Measurements from ENCODE around the gene PSTPIP2. TPM values are rescaled to one million over a fixed set of nuclear protein-coding genes. Genes with fewer than 3 reads are reported as not detected.
"Not testable (repeated sequence)": the region's sequence is repeated elsewhere in the genome, so short reads cannot be mapped to it uniquely, and the experiment has no call there.

Gene PSTPIP2
- polyA plus RNA-seq, 2 of the 4 experiments (the other 2 are of a cell fraction), result 0.10 to 0.19 TPM

DNA sequence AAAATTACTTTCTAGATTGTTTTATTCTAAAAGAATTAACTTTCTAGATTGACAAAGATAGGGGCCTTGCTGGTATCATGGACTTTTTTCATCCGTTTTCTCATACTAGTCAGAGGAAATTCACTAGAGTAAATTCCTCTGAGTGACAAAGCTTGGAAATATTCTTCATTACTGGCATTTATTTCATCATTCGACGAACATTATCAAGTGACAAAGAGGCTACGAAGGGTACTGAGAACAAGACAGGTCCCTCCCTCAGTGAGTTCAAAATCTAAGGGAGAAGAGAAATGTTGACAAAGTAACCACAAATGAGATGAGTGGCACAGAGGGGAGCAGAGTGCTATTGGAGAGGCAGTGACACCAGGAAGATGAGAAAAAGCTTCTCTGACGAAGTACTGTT, 109.2 kb downstream of the PSTPIP2 start:
- ChIA-PET CTCF (interaction anchor here (1.2 kb wide), 1 partner anchor 84 kb away, joined by 3 read pairs; no protein-coding TSS in a partner anchor), POLR2A (no interaction called here)
- DNase-seq (ENCODE audit: low read depth in 1 of 2, low spot score in 1 of 2) (no peak), ATAC-seq (no peak), FAIRE-seq (no peak)
- H3K9me3 ChIP-seq, result no peaks in the 10 kb centered on the region
- H3K4me1 ChIP-seq, result no peaks in the 10 kb centered on the region
- no peak overlapping the region for H3K4me2 ChIP-seq
- TF ChIP-seq POLR2AphosphoS2 (conservative IDR thresholded peaks at IDR 0.05; ENCODE audit: low read length), result no peak
- TF ChIP-seq, protein P1, sequence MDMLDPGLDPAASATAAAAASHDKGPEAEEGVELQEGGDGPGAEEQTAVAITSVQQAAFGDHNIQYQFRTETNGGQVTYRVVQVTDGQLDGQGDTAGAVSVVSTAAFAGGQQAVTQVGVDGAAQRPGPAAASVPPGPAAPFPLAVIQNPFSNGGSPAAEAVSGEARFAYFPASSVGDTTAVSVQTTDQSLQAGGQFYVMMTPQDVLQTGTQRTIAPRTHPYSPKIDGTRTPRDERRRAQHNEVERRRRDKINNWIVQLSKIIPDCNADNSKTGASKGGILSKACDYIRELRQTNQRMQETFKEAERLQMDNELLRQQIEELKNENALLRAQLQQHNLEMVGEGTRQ (IDR thresholded peaks at IDR 0.05), result no peak
- H3K27ac ChIP-seq, result no peak overlapping the region
- WGBS (ENCODE audit: missing lambda C conversion rate), result 73% methylated on average over 5 of the region's 5 CpGs
- no peak overlapping the region for H3K4me3 ChIP-seq

DNA sequence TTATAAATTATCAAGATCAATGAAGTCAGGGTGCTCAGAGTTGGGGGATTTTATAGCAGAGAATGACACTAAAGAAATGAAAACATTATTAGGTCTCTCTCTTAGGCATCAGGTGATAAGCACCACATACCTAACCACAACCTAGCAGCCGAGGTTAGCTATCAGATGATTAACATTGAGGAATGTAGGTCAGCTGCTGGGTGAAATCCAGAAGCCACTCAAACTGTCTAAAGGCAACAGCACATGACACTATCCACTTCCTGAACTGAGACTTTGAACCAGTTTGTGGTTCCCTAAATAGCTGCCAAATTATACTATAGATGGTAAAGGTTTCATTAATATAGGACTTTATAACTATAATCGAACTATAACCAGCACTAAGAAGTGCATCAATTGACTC, 109.6 kb downstream of the PSTPIP2 start:
- ChIA-PET POLR2A (no interaction called here), CTCF (no interaction called here)
- FAIRE-seq (no peak), ATAC-seq (no peak), DNase-seq (ENCODE audit: low read depth in 1 of 2, low spot score in 1 of 2) (no peak)
- Histone ChIP-seq H3K27ac (no peak overlapping the region), H3K4me1 (no peaks in the 10 kb centered on the region), H3K9me3 (no peaks in the 10 kb centered on the region), H3K4me2 (no peak overlapping the region), H3K4me3 (no peak overlapping the region)
- WGBS (ENCODE audit: missing lambda C conversion rate), result 65% methylated on average over 2 of the region's 2 CpGs
- TF ChIP-seq, protein P2, sequence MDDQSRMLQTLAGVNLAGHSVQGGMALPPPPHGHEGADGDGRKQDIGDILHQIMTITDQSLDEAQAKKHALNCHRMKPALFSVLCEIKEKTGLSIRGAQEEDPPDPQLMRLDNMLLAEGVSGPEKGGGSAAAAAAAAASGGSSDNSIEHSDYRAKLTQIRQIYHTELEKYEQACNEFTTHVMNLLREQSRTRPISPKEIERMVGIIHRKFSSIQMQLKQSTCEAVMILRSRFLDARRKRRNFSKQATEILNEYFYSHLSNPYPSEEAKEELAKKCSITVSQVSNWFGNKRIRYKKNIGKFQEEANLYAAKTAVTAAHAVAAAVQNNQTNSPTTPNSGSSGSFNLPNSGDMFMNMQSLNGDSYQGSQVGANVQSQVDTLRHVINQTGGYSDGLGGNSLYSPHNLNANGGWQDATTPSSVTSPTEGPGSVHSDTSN (IDR thresholded peaks at IDR 0.05), result no peak

DNA sequence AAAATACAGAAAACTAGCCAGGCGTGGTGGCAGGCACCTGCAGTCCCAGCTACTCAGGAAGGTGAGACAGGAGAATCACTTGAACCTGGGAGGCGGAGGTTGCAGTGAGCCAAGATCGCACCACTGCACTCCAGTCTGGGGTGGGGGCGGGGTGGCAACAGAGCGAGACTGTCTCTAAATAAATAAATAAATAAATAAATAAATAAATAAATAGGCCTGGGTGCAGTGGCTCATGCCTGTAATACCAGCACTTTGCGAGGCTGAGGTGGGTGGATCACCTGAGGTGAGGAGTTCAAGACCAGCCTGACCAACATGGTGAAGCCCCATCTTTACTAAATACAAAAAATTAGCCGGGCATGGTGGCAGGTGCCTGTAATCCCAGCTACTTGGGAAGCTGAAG, 112.6 kb downstream of the PSTPIP2 start:
- WGBS (ENCODE audit: missing lambda C conversion rate), result 93% methylated on average over 6 of the region's 7 CpGs
- H3K4me3 ChIP-seq, POLR2A ChIA-PET: not testable (repeated sequence)

DNA sequence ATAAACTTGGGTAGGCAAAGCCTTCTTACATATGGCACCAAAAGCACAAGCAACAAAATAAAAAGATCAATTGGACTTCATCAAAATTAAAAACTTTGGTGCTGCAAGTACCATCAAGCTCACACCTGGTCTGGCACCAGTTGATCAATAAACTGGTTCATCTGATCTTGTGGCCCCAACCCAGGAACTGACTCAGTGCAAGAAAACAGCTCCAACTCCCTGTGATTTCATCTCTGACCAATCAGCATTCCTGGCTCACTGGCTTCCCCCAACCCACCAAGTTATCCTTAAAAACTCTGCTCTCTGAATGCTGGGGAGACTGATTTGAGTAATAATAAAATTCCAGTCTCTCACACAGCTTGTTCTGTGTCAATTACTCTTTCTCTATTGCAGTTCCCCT, 113.3 kb downstream of the PSTPIP2 start:
- FAIRE-seq, result no peak
- DNase-seq (ENCODE audit: low read depth in 1 of 2, low spot score in 1 of 2), result no peak
- Histone ChIP-seq H3K4me2 (no peak overlapping the region), H3K27ac (no peak overlapping the region), H3K4me3 (no peak overlapping the region), H3K4me1 (peaks cover 5% of the 10 kb centered on the region; the same call in 1 of the 3 replicates), H3K9me3 (no peaks in the 10 kb centered on the region)
- TF ChIP-seq RCOR1 (IDR thresholded peaks at IDR 0.05; ENCODE audit: low read depth, low read length), result no peak
- TF ChIP-seq NR3C1 (IDR thresholded peaks at IDR 0.05), result no peak
- TF ChIP-seq, protein P3, sequence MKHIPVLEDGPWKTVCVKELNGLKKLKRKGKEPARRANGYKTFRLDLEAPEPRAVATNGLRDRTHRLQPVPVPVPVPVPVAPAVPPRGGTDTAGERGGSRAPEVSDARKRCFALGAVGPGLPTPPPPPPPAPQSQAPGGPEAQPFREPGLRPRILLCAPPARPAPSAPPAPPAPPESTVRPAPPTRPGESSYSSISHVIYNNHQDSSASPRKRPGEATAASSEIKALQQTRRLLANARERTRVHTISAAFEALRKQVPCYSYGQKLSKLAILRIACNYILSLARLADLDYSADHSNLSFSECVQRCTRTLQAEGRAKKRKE (CRISPR knock-in tag; IDR thresholded peaks at IDR 0.05; ENCODE audit: low read depth), result no peak
- TF ChIP-seq TFCP2L1 (CRISPR knock-in tag; IDR thresholded peaks at IDR 0.05), result no peak
- TF ChIP-seq HOXB5 (CRISPR knock-in tag; IDR thresholded peaks at IDR 0.05), result no peak
- no peak for TF ChIP-seq CHD4 (IDR thresholded peaks at IDR 0.05; ENCODE audit: borderline replicate concordance)
- TF ChIP-seq RAD21 (conservative IDR thresholded peaks at IDR 0.05 in 1 of 2, IDR thresholded peaks at IDR 0.05 in 1 of 2), result no peak
- TF ChIP-seq EP300 (IDR thresholded peaks at IDR 0.05), result no peak
- no peak for TF ChIP-seq POLR2AphosphoS2 (conservative IDR thresholded peaks at IDR 0.05; ENCODE audit: low read length)
- no peak for TF ChIP-seq MAZ (IDR thresholded peaks at IDR 0.05; ENCODE audit: borderline replicate concordance, low read depth, low read length)
- TF ChIP-seq, protein P4, sequence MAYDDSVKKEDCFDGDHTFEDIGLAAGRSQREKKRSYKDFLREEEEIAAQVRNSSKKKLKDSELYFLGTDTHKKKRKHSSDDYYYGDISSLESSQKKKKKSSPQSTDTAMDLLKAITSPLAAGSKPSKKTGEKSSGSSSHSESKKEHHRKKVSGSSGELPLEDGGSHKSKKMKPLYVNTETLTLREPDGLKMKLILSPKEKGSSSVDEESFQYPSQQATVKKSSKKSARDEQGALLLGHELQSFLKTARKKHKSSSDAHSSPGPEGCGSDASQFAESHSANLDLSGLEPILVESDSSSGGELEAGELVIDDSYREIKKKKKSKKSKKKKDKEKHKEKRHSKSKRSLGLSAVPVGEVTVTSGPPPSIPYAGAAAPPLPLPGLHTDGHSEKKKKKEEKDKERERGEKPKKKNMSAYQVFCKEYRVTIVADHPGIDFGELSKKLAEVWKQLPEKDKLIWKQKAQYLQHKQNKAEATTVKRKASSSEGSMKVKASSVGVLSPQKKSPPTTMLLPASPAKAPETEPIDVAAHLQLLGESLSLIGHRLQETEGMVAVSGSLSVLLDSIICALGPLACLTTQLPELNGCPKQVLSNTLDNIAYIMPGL (CRISPR knock-in tag; IDR thresholded peaks at IDR 0.05; ENCODE audit: borderline replicate concordance), result no peak
- no peak for TF ChIP-seq PHF8 (IDR thresholded peaks at IDR 0.05; ENCODE audit: borderline replicate concordance, low read depth)
- no peak for TF ChIP-seq RNF2 (IDR thresholded peaks at IDR 0.05; ENCODE audit: borderline replicate concordance, low read depth)
- TF ChIP-seq CBX2 (IDR thresholded peaks at IDR 0.05; ENCODE audit: borderline replicate concordance, low read depth), result no peak
- ChIA-PET CTCF (interaction anchor here (1.0 kb wide), 1 partner anchor 49 kb away, joined by 3 read pairs; no protein-coding TSS in a partner anchor), POLR2A (no interaction called here)
- no peak for ATAC-seq

More for the DNA sequence above, 112.6 kb downstream of the PSTPIP2 start:
- H3K27ac ChIP-seq; H3K4me1 ChIP-seq; H3K4me2 ChIP-seq; DNase-seq (ENCODE audit: low read depth in 1 of 2, low spot score in 1 of 2); H3K9me3 ChIP-seq; CTCF ChIA-PET; ATAC-seq; FAIRE-seq: not testable (repeated sequence)
